Stimulated activated CD8-positive, alpha-beta memory T cell treated with anti-CD3 and anti-CD28 coated beads, Interleukin-15, amount 100 ng/mL, for 24 hours (primary cell): Measurements from ENCODE around the gene CFAP97.
"Not testable (repeated sequence)": the region's sequence is repeated elsewhere in the genome, so short reads cannot be mapped to it uniquely, and the experiment has no call there.

Experiments used
- DNase-seq: peaks from one replicate; pipeline ENCODE4 v3.0.0-alpha.2; 2020; ENCODE audit warnings: low read depth

CFAP97 gene

DNA sequence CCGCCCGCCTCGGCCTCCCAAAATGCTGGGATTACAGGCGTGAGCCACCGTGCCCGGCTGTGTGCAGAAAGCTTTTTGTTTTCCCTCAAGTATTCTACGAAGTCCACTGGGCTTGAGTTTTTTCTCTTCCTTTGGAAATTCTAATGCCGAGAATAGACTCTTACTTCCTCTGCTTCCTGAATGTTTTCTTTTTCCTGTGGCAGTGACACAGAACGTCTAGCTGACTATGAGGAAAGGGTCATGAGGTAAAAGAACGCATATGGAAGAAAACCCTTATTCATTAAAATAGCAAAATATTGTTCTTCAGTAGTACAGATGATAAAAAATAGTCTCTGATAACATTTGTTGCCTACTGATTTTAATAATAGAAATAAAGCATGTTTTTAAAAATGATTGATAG lies 65.6 kb downstream of the CFAP97 start:
- DNase-seq: no peak

- no peak for DNase-seq
These were observed 66.4 kb downstream of the CFAP97 start for GRCh38 chr4:185137233-185137925.

DNA sequence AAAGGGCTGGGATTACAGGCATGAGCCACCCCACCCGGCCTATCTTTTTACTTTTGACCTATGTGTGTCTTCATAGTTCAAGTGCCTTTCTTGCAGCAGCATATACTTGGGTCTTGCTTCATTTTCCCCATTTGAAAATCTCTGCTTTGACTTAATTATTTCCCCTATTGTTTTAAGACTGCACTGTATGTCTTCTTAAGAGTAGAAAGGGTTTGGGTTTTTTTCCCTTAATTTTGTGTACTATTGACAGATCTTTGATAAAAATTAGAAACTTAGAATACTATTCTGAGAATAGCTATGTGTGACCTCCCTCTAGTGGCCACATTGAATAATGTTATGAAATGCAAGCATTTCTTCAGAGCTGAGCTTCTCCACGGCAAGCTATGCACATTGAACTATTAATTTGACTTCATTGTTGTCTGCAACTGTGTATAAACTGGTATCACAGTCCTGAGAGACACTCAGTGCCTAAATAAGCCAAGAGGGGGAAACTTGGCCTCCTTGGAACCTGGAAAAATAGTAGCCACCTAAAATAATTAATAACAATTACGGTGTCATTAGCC lies 69.4 kb downstream of the CFAP97 start:
- DNase-seq: no peak

DNA sequence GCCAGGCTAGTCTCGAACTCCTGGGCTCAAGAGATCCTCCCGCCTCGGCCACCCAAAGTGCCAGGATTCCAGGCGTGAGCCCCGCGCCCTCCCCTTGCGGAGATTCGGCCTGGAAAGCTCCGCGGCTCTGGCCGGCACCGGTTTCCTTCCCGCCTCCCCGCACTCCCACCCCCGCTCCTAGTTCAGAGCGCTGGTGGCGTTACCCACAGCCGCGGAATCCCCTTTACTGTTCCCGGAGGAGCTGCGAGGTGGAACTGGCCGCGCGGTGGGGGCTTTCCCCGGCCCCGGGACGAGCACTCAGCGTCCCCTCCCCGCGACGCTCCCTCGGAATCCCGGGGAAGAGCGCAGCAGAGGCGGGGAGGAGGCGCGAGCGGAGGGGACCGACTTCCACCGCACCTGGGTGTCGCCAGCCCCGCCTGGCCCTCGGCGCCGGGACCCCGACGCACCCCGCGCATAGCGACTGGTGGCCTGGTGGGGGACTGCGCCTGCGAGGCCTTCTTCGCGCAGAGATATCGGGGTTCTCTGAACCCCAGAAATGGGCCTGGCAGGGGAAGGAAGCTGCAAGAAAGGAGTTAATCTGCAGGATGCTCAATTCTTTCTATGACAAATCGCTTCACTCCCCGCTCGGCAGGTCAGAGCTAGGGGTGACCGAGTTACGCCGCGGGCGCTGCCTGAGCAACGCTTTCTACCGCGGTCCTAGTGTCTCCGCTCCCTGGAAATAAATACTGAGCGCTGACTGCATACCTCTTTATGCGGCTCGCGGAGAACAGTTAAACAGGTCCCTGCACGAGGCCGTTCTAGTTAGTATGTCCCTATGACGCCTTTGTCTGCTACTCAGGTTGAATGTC lies 75.3 kb downstream of the CFAP97 start:
- no peak for DNase-seq

GRCh38 chr4:185127021-185127925 lies 76.5 kb downstream of the CFAP97 start:
- no peak for DNase-seq

- no peak for DNase-seq
These were observed 79.8 kb downstream of the CFAP97 start for GRCh38 chr4:185124006-185124405.

DNA sequence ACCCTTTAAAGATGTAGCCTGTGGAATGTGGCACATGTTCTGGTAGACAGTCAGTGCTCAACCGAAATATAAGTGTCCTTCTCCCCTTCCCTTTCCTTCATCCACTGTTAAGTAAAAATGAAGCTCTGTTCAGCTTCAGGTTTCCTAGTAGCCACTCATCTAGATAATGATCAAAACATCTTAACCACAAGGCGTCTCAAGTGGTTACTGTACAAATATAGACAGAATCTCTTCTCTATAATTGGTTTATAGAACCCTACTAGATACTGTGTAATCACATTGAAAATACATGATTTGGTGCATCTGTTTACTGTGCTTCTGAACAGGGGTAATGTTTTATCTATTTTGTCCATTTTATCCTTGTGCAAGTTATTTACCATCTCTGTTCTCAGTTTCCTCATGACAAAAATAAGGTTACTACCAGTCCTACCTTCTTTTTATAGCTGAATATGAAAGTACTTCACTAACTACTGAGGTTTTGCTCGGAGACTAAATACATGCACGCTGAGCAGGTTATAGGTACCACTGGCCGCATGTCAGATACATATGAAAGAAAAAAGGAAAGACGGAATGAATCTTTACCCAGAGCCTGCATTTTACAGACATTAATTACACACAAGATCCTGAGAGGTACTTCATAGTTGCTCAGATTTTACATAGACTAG lies 81.0 kb downstream of the CFAP97 start:
- DNase-seq: no peak

- no peak for DNase-seq
These were observed 83.2 kb downstream of the CFAP97 start for GRCh38 chr4:185120631-185120946.

DNA sequence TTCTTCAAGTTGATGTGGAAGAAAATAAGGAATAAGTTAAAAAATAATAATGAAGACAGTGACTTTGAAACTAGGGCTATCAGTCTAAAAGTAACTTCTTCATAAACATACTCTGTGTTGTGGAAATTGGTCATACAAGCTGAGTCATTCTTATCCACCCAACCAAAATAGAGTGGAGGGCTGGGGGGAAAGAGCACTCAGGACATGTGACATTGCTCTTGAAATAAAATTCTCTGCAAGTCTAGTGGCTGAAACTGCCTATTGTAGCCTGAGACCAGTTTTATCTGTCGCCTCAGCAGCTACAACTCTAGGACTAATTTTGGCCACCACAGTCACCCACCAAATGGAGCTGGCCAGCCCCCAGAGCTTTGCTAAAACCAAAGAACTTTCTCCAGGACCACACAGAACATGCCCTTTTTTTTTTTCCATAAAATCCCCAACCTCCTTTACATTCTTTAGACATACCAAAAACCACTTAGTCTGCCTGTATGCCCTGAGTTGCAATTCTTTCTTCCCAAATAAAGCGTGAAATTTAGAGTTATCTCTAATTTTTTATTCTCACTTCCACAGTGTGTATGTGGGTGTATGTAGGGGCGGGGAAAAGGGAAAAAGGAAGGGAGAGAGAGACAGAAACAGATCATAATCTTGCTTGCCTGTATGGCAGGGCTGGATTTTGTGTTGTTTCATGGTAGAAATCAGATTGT lies 83.7 kb downstream of the CFAP97 start:
- DNase-seq: no peak

- not testable (repeated sequence) for DNase-seq
These were observed 84.3 kb downstream of the CFAP97 start for GRCh38 chr4:185119467-185119866.

GRCh38 chr4:185118876-185119275 lies 84.9 kb downstream of the CFAP97 start:
- no peak for DNase-seq

GRCh38 chr4:185117300-185117934 lies 86.4 kb downstream of the CFAP97 start:
- no peak for DNase-seq

- DNase-seq: no peak
These were observed 88.0 kb downstream of the CFAP97 start for GRCh38 chr4:185115827-185116232.

DNA sequence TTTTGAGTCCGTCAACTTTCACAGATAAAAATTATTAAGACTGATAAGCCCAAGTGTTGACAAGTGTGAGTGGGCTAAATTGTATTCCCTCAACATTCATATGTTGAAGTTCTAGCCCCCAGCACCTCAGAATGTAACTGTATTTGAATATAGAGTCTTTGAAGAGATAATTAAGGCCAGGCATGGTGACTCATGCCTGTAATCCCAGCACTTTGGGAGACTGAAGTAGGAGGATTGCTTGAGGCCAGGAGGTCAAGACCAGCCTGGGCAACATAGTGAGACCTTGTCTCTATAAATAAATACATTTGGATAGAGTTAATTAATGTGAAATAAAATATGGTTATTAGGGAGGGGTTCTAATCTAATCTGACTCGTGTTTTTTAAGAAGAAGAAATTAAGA lies 90.5 kb downstream of the CFAP97 start:
- DNase-seq: no peak

- no peak for DNase-seq
These were observed 91.7 kb downstream of the CFAP97 start for GRCh38 chr4:185112104-185112503.

GRCh38 chr4:185110375-185110823 lies 93.4 kb downstream of the CFAP97 start:
- DNase-seq: no peak

DNA sequence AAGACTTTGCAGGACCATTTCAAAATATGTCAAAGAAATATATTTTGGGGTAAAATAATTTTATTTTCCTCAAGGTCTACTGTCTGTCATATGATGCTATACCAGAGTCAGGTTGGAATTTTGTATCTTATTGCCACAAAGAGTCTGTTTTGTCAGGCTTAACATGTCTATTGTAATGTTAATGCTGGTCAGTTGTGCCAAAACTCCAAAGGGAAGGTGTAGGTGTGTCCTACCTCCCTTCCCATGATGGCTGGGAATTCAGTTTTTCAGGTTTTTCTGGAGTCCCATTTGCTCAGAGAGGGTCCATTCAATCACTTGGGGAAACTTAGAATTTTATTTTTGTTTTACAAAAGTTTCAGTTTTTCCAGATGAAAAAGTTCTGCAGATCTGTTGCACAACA lies 94.1 kb downstream of the CFAP97 start:
- DNase-seq: no peak
